HEK293 (cell line): Measurements from ENCODE around the gene KLHL18.
A peak's percentile ranks its signal among the peaks of the same experiment; 100 is the strongest.
"Not testable (repeated sequence)": the region's sequence is repeated elsewhere in the genome, so short reads cannot be mapped to it uniquely, and the experiment has no call there.

Experiments used
- CTCF ChIA-PET: fragments of 350-600 bp; formaldehyde crosslinking; extraction: SDS; loops from one replicate; lab custom pipeline; 2021; ENCODE audit warnings: antibody characterized with exemption; lab: Yijun Ruan, JAX
- POLR2A ChIA-PET: fragments of 300-600 bp; formaldehyde crosslinking; extraction: SDS; loops from one replicate; lab custom pipeline; 2020; ENCODE audit warnings: antibody characterized with exemption, inconsistent platforms; lab: Yijun Ruan, JAX
- H3K27ac ChIP-seq: fragments of 200-500 bp; sonication (Bioruptor generic); 2 replicates; pipeline ENCODE4 v1.5.1; 2014; ENCODE audit warnings: low read depth, low read length, control low read depth, inconsistent platforms; ENCODE audit errors: extremely low read depth
- H3K36me3 ChIP-seq, 2 experiments: fragments of 200-500 bp in 1 of 2; sonication (Bioruptor generic) in 1 of 2; 1 replicate in 1 of 2; 2 replicates in 1 of 2; pipeline ENCODE4 v1.5.1; 2014 to 2017; ENCODE audit warnings: inconsistent platforms in 2 of 2, low read length in 2 of 2; ENCODE audit not compliant: control insufficient read depth in 2 of 2, insufficient read depth in 1 of 2
- H3K4me1 ChIP-seq: fragments of 200-500 bp; sonication (Bioruptor generic); 2 replicates; pipeline ENCODE4 v1.5.1; 2014; ENCODE audit warnings: mild to moderate bottlenecking, low read length, inconsistent platforms; ENCODE audit not compliant: control insufficient read depth, insufficient read depth
- H3K4me3 ChIP-seq: 2 replicates; pipeline ENCODE4 v1.5.1; 2011; ENCODE audit warnings: low read depth, mild to moderate bottlenecking, control low read depth, low read length, moderate library complexity
- H3K9me3 ChIP-seq: fragments of 200-500 bp; sonication (Bioruptor generic); 2 replicates; pipeline ENCODE4 v1.5.1; 2014; ENCODE audit warnings: low read depth, low read length, inconsistent platforms; ENCODE audit not compliant: control insufficient read depth, insufficient read depth
- GLI4 ChIP-seq: fragments of 450-650 bp; formaldehyde crosslinking; IDR thresholded peaks from 2 replicates; pipeline ENCODE4 v1.5.1; 2016; ENCODE audit warnings: missing biosample characterization, missing genetic modification characterization
- ZBTB17 ChIP-seq: fragments of 450-650 bp; formaldehyde crosslinking; IDR thresholded peaks from 2 replicates; pipeline ENCODE4 v1.5.1; 2016; ENCODE audit warnings: missing biosample characterization, missing genetic modification characterization
- ZBTB7A ChIP-seq: fragments of 450-650 bp; formaldehyde crosslinking; IDR thresholded peaks from 2 replicates; pipeline ENCODE4 v1.5.1; 2016; ENCODE audit warnings: low read depth, missing biosample characterization, missing genetic modification characterization
- ZFP69B ChIP-seq: fragments of 450-650 bp; formaldehyde crosslinking; IDR thresholded peaks from 2 replicates; pipeline ENCODE4 v1.5.1; 2016; ENCODE audit warnings: missing biosample characterization, missing genetic modification characterization
- ZNF121 ChIP-seq: fragments of 450-650 bp; formaldehyde crosslinking; IDR thresholded peaks from 2 replicates; pipeline ENCODE4 v1.5.1; 2016; ENCODE audit warnings: missing biosample characterization, missing genetic modification characterization
- ZNF132 ChIP-seq: fragments of 450-650 bp; formaldehyde crosslinking; IDR thresholded peaks from 2 replicates; pipeline ENCODE4 v1.5.1; 2017; ENCODE audit warnings: missing biosample characterization, missing genetic modification characterization, borderline replicate concordance
- ZNF354C ChIP-seq: fragments of 450-650 bp; formaldehyde crosslinking; IDR thresholded peaks from 2 replicates; pipeline ENCODE4 v1.5.1; 2016; ENCODE audit warnings: missing biosample characterization, missing genetic modification characterization, low read depth, borderline replicate concordance
- ZNF433 ChIP-seq: fragments of 450-650 bp; formaldehyde crosslinking; IDR thresholded peaks from 2 replicates; pipeline ENCODE4 v1.5.1; 2016; ENCODE audit warnings: missing biosample characterization, missing genetic modification characterization, low read depth
- ZNF510 ChIP-seq: fragments of 450-650 bp; formaldehyde crosslinking; IDR thresholded peaks from 2 replicates; pipeline ENCODE4 v1.5.1; 2018; ENCODE audit warnings: mild to moderate bottlenecking, missing genetic modification characterization, missing biosample characterization; ENCODE audit not compliant: insufficient replicate concordance
- ZNF610 ChIP-seq: fragments of 450-650 bp; formaldehyde crosslinking; IDR thresholded peaks from 2 replicates; pipeline ENCODE4 v1.5.1; 2016; ENCODE audit warnings: missing biosample characterization, missing genetic modification characterization, borderline replicate concordance
- ZNF654 ChIP-seq: fragments of 450-650 bp; formaldehyde crosslinking; IDR thresholded peaks from 2 replicates; pipeline ENCODE4 v1.5.1; 2016; ENCODE audit warnings: low read depth, missing biosample characterization, missing genetic modification characterization
- ZSCAN23 ChIP-seq: fragments of 450-650 bp; formaldehyde crosslinking; IDR thresholded peaks from 2 replicates; pipeline ENCODE4 v1.5.1; 2016; ENCODE audit warnings: missing biosample characterization, missing genetic modification characterization
- TF ChIP-seq, protein P1 (sequence below): fragments of 450-650 bp; formaldehyde crosslinking; IDR thresholded peaks from 2 replicates; pipeline ENCODE4 v1.5.1; 2016; ENCODE audit warnings: missing biosample characterization, missing genetic modification characterization
- TF ChIP-seq, protein P2 (sequence below): fragments of 450-650 bp; IDR thresholded peaks from 2 replicates; pipeline ENCODE4 v1.5.1; 2018; ENCODE audit warnings: missing biosample characterization, mild to moderate bottlenecking, missing genetic modification characterization

The KLHL18 gene

GRCh38 chr3:47370020-47370419, 87.3 kb downstream of the KLHL18 start:
- H3K27ac ChIP-seq, H3K4me1 ChIP-seq, H3K9me3 ChIP-seq, H3K36me3 ChIP-seq, H3K4me3 ChIP-seq: not testable (repeated sequence)
- ChIA-PET POLR2A (interaction anchor here (2.1 kb wide), 1 partner anchor 10 kb away, joined by 5 read pairs; the partner anchor contains the start of gene PTPN23), CTCF (interaction anchor here (0.6 to 1.0 kb wide), 4 partner anchors 25 to 373 kb away, joined by 3 to 4 read pairs (median 3); no protein-coding TSS in a partner anchor)
- peak; percentile 74; the same call in 1 of the 2 replicates for TF ChIP-seq ZNF610 (tag by site-specific recombination)

GRCh38 chr3:47370887-47371697, 88.3 kb downstream of the KLHL18 start:
- H3K27ac ChIP-seq, result no peak overlapping the region
- CTCF ChIA-PET, result interaction anchor here (0.7 kb wide), 2 partner anchors 511 to 1152 kb away, joined by 3 to 4 read pairs; no protein-coding TSS in a partner anchor
- H3K9me3 ChIP-seq, result no peaks in the 10 kb centered on the region
- no peaks in the 10 kb centered on the region for H3K36me3 ChIP-seq
- POLR2A ChIA-PET, result interaction anchor here (0.6 to 2.1 kb wide), 2 partner anchors 9 to 283 kb away, joined by 3 to 5 read pairs; partner anchors contain the start of gene PTPN23
- H3K4me3 ChIP-seq, result no peak overlapping the region
- TF ChIP-seq ZNF354C (tag by site-specific recombination) (no peak), ZNF654 (tag by site-specific recombination) (peak; percentile 14; the same call in 1 of the 2 replicates)
- no peaks in the 10 kb centered on the region for H3K4me1 ChIP-seq

GRCh38 chr3:47374587-47374986, 91.8 kb downstream of the KLHL18 start:
- H3K36me3 ChIP-seq, result no peaks in the 10 kb centered on the region
- TF ChIP-seq ZNF121 (tag by site-specific recombination) (peak; percentile 50; the same call in 1 of the 2 replicates), GLI4 (tag by site-specific recombination) (no peak), ZFP69B (tag by site-specific recombination) (no peak)
- TF ChIP-seq, all 188 proteins: peak for 1
- no peak overlapping the region for H3K27ac ChIP-seq
- ChIA-PET POLR2A (interaction anchor here (0.5 kb wide), 1 partner anchor 45 kb away, joined by 4 read pairs; no protein-coding TSS in a partner anchor), CTCF (interaction anchor here (0.6 kb wide), 1 partner anchor 926 kb away, joined by 3 read pairs; no protein-coding TSS in a partner anchor)
- H3K9me3 ChIP-seq, result no peaks in the 10 kb centered on the region
- H3K4me1 ChIP-seq, result no peaks in the 10 kb centered on the region
- H3K4me3 ChIP-seq, result no peak overlapping the region

DNA sequence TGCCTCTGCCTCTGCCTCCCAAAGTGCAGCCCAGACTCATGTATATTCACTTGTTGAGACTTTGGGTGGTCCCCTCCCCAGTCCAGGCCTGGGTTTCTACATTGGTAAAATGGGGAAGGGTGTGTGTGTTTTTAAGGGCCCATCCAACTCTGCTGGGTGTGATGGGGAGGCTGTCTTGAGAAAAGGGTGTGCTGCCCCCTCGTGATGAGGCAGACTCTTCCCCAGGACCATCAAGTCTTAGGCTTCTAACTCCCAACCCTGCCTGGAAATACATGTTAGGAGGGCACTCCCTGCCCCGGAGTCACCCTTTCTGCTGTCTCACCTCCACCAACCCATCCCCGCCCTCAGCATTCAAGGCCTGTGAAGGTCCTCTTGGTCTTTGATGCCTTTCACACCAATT, 93.6 kb downstream of the KLHL18 start:
- no peaks in the 10 kb centered on the region for H3K36me3 ChIP-seq
- CTCF ChIA-PET, result no interaction called here
- no peaks in the 10 kb centered on the region for H3K4me1 ChIP-seq
- no peak overlapping the region for H3K4me3 ChIP-seq
- POLR2A ChIA-PET, result interaction anchor here (0.5 kb wide), 1 partner anchor 37 kb away, joined by 3 read pairs; no protein-coding TSS in a partner anchor
- H3K9me3 ChIP-seq, result no peaks in the 10 kb centered on the region
- no peak for TF ChIP-seq ZNF433 (tag by site-specific recombination)
- TF ChIP-seq ZNF510, result no peak
- TF ChIP-seq GLI4 (tag by site-specific recombination), result no peak
- TF ChIP-seq, all 188 proteins: peak for 0
- no peak overlapping the region for H3K27ac ChIP-seq

DNA sequence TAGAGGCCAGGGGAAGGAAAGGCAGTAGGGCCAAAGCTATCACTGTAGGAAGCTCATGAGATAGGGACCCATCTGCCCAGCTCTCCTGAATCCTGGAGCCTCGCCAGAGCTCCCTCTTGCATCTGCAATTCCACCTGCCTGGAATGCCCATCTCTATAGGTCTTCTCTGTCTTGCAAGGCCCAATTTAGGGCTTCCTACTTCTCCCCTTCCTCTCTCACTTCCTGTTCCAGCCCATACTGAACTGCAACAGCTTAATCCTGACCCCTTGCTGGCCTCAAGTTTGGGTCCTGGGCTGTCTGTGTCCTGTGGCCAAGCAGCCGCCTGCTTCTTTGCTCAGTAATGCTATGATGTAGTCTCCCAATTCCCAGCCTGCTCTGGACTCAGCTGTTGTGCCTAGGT, 94.4 kb downstream of the KLHL18 start:
- ChIA-PET POLR2A (interaction anchor here (0.5 to 0.6 kb wide), 2 partner anchors 13 to 36 kb away, joined by 3 read pairs; no protein-coding TSS in a partner anchor), CTCF (no interaction called here)

More for the DNA sequence above, 94.4 kb downstream of the KLHL18 start:
- Histone ChIP-seq H3K4me3 (no peak overlapping the region), H3K27ac (no peak overlapping the region), H3K9me3 (no peaks in the 10 kb centered on the region), H3K4me1 (no peaks in the 10 kb centered on the region), H3K36me3 (no peaks in the 10 kb centered on the region)
- TF ChIP-seq ZSCAN23 (no peak), ZNF132 (tag by site-specific recombination) (no peak), ZNF354C (tag by site-specific recombination) (no peak), ZBTB7A (tag by site-specific recombination) (no peak), ZBTB17 (tag by site-specific recombination) (peak; percentile 61)
- TF ChIP-seq, protein P1, sequence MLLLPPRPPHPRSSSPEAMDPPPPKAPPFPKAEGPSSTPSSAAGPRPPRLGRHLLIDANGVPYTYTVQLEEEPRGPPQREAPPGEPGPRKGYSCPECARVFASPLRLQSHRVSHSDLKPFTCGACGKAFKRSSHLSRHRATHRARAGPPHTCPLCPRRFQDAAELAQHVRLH (tag by site-specific recombination), result no peak
- TF ChIP-seq, protein P2, sequence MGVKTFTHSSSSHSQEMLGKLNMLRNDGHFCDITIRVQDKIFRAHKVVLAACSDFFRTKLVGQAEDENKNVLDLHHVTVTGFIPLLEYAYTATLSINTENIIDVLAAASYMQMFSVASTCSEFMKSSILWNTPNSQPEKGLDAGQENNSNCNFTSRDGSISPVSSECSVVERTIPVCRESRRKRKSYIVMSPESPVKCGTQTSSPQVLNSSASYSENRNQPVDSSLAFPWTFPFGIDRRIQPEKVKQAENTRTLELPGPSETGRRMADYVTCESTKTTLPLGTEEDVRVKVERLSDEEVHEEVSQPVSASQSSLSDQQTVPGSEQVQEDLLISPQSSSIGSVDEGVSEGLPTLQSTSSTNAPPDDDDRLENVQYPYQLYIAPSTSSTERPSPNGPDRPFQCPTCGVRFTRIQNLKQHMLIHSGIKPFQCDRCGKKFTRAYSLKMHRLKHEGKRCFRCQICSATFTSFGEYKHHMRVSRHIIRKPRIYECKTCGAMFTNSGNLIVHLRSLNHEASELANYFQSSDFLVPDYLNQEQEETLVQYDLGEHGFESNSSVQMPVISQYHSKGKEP (tag by site-specific recombination), result no peak
